ENCODE data around the gene RSPH6A.

- no peak for TF ChIP-seq RCOR1 (IDR thresholded peaks at IDR 0.05; ENCODE audit: low read length)
- no peak for TF ChIP-seq CTCF (IDR thresholded peaks at IDR 0.05)
- no peak for TF ChIP-seq SMC3 (IDR thresholded peaks at IDR 0.05; ENCODE audit: low read depth, low read length)
- no peak for TF ChIP-seq GABPA (IDR thresholded peaks at IDR 0.05; ENCODE audit: low read depth)
- TF ChIP-seq RXRA (IDR thresholded peaks at IDR 0.05; ENCODE audit: borderline replicate concordance, low read depth), result no peak
- TF ChIP-seq, protein P1, sequence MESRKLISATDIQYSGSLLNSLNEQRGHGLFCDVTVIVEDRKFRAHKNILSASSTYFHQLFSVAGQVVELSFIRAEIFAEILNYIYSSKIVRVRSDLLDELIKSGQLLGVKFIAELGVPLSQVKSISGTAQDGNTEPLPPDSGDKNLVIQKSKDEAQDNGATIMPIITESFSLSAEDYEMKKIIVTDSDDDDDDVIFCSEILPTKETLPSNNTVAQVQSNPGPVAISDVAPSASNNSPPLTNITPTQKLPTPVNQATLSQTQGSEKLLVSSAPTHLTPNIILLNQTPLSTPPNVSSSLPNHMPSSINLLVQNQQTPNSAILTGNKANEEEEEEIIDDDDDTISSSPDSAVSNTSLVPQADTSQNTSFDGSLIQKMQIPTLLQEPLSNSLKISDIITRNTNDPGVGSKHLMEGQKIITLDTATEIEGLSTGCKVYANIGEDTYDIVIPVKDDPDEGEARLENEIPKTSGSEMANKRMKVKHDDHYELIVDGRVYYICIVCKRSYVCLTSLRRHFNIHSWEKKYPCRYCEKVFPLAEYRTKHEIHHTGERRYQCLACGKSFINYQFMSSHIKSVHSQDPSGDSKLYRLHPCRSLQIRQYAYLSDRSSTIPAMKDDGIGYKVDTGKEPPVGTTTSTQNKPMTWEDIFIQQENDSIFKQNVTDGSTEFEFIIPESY (IDR thresholded peaks at IDR 0.05; ENCODE audit: borderline replicate concordance, low read depth), result no peak
- no peak for TF ChIP-seq REST (IDR thresholded peaks at IDR 0.05; ENCODE audit: low read depth, low read length)
- TF ChIP-seq CHD2 (IDR thresholded peaks at IDR 0.05; ENCODE audit: low read length, partially characterized antibody), result no peak
- TF ChIP-seq FOXM1 (IDR thresholded peaks at IDR 0.05; ENCODE audit: low read depth), result no peak
- no peak for TF ChIP-seq MXI1 (IDR thresholded peaks at IDR 0.05; ENCODE audit: low read depth, low read length)
Observed at GRCh38 chr19:45822716-45823115, 7.6 kb upstream of the RSPH6A start.
